ENCODE results near the gene FABP3.

DNA sequence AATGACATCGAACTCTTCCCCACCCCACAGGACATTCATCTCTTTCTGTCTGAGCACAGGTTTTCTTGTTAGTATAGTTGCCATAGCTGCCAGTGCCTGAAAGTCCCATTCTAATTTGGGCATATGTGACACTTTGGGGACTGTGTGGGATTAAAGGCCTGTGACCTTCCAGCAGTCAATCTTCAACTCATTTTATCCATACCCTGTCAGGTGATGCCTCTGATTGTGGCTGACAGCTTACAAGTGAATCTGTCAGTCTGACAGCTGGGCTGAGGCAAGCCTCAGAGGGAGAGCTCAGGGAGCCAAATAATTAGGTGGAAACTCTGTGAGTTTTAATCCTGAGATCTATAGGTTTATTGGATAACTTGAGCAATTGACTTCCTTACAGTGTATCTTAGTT, 46.4 kb downstream of the FABP3 start:
- no peak for TF ChIP-seq BHLHE40 (IDR thresholded peaks at IDR 0.05; ENCODE audit: low read depth, low read length)
- TF ChIP-seq, protein P1, sequence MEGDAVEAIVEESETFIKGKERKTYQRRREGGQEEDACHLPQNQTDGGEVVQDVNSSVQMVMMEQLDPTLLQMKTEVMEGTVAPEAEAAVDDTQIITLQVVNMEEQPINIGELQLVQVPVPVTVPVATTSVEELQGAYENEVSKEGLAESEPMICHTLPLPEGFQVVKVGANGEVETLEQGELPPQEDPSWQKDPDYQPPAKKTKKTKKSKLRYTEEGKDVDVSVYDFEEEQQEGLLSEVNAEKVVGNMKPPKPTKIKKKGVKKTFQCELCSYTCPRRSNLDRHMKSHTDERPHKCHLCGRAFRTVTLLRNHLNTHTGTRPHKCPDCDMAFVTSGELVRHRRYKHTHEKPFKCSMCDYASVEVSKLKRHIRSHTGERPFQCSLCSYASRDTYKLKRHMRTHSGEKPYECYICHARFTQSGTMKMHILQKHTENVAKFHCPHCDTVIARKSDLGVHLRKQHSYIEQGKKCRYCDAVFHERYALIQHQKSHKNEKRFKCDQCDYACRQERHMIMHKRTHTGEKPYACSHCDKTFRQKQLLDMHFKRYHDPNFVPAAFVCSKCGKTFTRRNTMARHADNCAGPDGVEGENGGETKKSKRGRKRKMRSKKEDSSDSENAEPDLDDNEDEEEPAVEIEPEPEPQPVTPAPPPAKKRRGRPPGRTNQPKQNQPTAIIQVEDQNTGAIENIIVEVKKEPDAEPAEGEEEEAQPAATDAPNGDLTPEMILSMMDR (IDR thresholded peaks at IDR 0.05): no peak

Measured in A549 (cell line).